Limb (tissue), 2 donors: ENCODE data around the gene SEPTIN5.

Source experiments
- DNase-seq, 2 donors: peaks; one replicate each; pipeline ENCODE4 v3.0.0-alpha.2; 2016; ENCODE audit errors: extremely low spot score in 2 of 2

Gene SEPTIN5

DNA sequence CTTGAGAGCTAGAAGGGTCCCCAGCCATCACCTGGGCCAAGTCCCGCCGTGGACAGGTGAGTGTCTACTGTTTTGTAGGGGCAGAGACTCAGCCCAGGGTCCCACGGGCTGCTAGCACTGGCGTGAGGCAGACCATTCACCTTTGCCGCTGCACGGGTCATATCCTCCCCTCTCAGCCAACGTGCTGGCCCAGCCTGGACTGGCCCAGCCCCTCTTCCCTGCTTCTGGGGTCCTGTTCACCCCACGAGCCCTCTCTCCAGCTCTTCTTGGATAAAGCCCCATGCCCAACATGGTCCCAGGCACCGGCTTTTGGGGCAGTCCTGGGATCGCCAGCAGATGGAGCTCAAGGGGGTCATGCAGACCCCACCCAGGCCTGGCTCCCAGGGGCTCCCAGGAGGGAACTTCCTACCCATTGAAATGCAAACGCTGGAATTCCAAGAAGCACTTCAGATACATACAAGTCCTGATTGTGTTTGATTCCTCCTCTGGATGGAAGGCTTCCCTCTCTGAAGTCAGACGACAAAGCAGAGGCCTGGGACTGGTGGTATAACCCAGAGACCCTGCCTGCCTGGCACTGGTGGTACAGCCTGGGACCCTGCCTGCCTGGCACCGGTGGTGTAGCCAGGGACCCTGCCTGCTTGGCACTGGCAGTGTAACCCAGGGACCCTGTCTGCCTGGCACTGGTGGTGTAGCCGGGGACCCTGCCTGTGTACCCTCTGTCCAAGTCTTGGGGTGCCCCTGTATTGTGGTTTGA lies 8.9 kb upstream of the SEPTIN5 start:
- no peak for DNase-seq

DNA sequence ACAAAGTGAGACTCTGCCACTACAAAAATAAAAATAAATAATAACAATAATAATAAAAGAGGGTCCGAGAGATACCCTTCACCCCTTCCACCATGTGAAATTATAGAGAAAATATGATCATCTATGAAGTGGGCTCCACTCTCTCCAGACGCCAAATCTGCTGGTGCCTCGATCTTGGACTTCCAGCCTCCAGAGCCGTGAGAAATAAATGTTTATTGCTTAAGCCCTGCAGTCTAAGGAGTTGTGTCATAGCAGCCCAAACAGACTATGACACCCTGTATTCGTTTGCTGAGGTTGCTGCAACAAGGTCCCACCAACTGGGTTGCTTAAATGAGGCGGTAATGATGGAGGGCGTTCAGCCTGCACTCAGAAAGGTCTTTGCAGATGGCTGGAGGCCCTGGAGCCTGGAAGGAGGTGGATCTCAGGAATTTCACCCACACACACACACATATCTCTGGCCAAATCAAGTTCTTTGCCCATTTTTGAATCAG lies 7.6 kb upstream of the SEPTIN5 start:
- no peak for DNase-seq

DNA sequence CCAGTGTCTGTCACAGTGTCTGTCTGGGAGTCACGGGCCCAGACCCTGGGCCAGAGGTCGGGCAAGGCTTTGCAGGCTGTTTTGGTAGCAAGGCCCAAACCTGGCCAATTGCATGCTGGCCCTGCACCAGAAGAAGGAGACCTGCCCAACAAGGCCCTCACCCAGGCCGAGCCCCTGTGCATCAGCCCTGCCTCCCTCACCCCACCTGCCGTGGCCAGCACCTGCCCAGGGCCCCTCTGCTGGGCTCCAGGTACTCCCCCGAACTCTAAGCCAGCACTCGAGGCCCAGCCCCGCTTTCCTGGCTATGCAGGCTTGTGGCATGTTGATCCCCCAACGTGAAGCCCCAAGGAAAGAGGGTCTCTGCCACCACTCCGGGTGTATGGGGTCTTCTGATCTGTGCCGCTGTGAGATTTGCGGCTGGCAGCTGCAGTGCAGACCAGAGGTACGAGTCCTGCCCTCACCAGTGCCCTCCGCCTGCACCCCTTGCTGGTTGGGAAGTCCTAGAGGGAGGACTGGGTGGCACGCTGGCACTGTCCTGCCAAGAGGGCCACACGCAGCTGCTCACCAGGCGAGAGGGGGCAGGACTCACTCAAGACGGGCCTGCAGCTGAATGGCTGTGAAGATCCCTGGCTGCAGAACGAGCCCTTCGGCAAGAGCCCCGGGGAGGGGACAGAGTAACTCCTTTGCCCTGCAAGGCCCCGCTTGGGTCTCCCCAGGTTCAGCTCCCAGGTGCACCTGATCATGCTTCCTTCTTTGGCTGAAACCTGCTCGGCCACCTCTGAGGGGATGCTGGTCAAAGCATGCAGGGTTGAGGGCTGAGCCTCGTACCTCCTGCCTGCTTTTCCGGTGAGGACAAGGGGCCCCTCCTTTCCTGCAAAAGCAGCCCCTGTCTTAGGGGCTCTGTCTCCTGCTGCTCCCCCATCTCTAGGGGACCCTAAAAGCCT lies 6.7 kb upstream of the SEPTIN5 start:
- no peak for DNase-seq

DNA sequence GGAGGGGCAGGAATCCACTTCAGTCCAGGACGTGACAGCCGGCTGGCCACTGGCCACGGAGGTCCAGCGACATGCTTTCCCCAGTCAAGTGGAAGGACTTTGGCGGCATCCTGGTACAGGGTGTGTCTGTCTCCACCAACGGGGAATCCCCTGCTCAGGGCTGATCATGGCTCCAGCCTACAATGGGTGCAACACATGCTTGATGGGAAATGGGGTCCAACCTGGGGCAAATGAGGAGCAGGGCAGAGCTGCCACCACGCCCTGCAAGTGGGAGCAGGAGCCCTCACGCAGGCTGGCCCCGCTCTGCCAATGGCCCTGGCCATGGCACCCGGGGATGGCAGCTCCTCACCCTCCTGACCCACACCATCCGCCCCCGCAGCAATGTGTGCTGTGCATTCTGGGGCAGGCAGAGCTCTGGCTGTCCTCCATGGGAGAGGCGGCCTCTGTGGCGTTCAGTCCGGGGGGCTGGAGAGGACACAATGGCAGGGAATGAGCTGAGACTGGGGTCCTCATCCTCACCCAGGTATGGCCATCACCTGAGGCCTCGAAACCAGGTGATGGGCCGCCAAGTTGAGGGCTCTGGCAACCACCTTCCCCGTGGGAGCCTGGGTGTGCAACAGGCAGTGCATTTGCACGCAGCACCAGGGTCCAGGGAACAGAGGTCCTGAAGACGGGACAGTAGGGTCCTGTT lies 5.8 kb upstream of the SEPTIN5 start:
- DNase-seq = no peak

DNA sequence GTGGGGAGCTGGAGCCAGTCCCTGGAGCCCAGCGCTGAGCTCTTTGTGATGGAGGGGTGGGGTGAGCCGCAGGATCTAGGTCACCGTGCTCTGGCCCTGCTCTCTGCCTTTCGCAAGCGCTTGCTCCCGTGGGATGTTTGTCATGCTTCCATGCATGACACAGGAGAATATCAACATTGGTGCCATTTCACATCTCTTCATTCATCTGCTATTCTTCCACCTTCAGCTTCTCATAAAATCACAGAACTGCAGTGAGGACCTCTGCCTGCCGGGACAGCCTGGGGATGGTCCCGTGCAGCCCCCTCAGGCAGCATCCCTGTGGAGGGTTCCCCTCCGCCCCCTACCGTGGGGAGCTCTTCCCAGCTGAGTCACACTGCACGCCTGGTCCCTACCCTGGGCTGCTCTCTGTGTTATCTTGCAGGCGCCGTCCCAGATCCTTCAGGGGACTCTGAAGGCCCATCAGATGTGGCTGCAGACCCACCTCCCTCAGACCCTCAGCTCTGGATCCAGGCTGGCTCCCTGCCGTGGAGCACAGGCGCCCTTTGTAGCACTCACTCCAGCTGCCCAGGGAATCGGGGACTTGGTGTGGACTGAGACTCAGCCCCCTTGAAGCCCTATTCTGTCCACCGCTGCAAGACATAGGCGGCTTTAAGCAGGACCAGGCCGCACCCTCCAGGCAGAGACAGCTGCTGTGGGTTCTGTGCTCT lies 5.1 kb upstream of the SEPTIN5 start:
- DNase-seq = no peak

DNA sequence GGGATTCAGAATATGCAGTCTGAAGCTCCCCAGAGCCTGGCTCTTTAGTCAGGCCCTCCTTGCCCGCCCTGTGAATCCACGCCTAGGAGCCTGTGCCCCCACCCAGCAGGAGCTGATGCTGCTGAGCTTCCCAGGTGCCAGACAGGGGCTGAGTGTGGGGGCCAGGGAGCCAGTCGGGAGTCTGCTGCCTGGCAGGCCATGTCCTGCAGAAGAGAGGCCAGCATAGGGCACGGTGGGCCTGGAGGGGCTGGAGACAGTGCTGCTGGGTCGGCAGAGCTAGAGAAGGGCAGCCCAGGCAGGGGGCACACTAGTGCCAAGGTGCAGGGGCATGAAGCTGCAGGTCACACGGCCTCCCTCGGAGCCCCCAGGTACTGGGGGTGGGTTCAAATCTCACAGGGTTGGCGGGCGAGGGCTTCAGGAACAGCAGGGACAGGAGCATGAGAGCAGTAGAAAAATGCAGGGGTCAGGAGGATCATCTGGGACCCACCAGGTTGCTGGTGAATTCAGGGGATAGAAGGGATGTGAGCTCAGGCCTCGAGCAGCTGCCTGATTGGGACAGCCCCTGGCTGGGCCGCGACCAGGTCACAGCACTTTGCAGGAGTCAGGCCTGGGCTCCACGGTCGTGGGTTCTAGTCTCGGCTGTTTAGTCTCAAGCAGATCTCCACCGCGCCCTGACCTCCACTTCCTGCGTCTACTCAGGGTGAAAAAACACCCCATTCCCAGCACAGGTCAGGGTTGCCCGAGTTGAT lies 4.1 kb upstream of the SEPTIN5 start:
- no peak for DNase-seq

DNA sequence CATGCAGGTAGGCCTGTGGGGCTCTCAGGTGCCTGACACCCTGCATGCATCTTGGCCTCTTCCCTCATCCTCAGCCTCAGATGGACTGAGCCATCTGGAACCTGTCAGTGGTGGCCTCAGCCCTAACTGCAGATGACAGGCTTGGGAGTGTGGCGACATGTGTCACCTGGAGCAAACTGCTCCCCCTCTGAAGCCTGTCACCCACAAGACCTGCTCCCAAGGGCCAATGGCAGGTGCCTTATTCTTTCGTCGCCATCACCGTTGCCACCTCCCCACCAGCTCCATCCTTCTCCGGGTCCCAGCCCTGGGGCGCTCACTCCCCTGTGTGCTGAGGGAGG lies 3.6 kb upstream of the SEPTIN5 start:
- no peak for DNase-seq

DNA sequence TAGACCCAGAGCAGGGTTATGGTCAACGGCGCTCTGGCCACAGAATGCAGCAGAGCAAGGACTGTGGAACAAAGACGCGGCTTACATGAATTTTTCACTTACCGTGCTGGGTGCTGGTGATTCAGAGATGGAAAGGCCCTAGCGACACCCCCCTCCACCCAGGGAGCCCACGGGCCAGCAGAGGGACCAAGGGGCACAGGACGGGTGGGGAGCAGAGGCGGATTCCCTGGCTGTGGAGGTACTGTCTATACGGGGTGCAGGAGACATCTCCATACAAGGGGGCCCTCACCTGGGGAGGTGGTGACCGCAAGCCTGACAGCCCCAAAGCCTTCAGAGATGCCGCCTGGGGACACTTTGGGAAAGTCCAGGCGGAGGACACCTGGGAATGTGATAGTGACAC lies 1.1 kb upstream of the SEPTIN5 start:
- DNase-seq = no peak

DNA sequence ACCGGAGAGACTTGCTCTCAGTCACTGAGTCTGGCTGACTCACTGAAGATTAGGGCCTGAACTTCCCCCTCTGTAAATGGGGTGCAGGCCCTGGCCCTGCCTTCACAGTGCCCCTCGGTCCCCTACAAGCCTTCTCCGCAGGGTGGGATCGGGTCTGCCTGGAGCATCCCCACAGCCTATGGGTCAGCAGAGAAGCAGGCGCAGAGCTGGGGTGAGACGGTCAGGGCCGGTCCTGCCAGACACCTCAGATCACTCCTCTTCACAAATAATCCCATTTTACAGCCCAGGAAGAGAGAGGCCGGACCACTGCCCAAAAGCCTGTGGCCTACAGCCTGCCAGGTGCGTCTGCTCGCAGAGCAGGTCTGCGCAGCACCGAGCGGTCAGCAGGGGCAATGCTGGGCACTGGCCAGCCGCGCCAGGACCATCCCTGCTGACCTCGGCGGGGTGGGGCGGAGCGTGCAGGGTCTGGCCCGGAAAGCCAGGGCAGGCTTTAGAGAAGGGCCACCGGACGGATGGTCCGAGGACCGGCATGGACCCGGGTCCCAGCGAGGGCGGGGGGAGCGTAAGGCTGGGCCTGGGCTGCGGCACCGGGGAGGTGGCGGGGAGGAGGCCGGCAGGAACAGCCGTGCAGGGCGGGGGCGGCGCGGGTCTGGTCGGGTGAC lies 522 bp upstream of the SEPTIN5 start:
- no peak for DNase-seq

DNA sequence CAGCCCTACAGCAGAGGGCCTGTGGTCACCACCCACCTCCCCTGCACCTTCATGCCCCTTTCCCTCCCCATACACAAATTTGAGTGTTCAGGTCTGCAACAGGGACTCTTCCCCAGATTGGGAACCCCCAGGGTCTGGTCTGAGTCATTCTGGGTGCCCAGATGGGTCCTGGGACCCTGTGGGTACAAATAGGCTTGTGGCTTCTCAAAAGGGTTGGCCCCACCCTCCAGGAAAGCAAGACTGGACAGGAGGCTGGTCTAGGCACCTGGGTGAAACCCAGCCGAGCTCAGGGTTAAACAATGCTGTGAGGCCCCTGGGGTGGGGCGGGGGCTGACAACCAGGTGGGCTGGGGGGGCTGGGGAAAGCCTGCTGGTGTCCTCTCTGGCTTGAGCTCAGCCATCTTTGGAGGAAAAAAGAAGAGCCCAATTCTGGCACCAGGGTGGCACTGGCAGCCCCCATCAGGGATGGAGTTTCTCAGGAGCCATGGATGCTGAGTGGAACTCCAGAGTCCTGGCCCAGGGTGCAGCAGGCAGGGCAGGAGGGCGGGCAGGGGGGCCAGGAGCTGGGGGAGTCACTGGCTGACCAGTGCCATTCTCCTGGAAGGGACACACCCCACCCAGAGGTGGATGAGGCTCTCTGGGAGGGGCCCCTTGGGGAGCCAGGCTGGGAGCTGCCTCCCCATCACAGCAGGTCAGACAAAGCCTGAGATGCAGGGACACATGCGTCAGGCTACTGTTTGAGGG lies 1.1 kb downstream of the SEPTIN5 start:
- no peak for DNase-seq

DNA sequence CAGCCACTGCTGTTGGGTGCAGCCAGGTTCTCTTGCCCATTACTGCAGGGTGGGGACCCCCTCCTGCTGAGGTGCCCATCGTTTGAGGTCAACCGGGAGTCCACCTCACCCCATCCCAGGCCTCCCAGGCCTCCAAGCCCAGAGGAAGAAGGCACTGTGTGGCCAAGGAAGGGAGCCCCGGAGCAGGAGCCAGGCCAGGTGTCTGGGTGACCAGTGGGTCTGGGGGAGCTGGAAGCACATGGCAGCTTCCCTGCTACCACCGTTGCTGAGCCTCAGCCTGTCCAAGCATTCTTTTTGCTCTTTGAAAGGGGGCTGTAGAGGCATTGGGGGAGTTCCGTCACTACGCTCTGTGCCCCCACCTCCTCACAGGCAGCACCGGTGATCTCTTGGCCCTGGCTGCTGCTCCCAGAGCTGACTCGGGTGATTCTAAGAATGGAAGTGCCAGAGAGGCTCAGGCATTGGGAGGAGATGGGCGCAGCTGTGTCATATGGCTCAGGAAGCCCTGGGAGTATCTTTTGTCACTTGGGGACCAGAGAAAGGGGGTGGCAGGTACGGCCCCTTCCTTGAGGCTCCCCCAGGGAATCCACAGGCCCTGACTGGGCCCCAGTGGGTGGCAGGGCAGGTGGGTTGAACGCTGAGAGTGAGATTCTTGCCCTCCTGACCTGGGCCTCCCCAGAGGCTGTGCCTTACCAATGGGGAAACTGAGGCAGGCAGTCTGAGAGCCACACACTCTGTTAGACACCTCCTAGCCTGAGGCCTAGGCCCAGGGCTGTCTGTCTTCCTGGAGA lies 1.9 kb downstream of the SEPTIN5 start:
- no peak for DNase-seq

DNA sequence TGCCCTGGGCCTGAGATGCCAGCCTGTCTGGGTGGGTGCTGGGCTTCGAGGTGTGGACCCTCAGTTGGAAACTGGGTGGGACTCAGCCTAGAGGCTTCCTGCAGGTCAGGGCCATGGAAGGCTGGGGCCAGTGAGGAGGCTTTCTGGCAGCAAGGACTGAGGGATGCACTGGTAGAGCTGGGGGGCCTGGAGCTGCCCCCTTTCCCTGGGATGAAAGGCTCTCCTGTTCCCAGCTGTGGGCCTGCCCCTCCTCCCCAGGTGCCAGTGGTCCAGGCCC lies 2.5 kb downstream of the SEPTIN5 start:
- no peak for DNase-seq

DNA sequence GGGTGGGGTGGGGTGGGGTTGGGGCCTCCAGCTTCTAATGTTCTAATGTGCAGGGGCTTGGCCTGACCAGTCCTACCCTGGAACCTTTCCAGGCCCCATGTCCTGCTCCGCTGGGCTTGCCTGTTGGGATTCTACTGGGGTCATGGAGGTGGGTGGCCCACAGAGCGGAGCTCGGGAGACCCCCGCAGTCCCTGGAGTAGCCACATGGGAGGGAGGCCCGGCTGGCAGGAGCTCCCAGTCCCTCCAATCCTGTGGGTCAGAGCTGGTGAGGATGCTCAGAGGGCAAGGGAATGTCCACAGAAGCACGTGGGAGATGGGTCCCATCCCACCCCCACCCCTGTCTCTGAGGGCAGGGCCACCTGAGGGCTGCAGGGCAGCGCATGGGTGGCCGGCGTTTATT lies 2.9 kb downstream of the SEPTIN5 start:
- no peak for DNase-seq

DNA sequence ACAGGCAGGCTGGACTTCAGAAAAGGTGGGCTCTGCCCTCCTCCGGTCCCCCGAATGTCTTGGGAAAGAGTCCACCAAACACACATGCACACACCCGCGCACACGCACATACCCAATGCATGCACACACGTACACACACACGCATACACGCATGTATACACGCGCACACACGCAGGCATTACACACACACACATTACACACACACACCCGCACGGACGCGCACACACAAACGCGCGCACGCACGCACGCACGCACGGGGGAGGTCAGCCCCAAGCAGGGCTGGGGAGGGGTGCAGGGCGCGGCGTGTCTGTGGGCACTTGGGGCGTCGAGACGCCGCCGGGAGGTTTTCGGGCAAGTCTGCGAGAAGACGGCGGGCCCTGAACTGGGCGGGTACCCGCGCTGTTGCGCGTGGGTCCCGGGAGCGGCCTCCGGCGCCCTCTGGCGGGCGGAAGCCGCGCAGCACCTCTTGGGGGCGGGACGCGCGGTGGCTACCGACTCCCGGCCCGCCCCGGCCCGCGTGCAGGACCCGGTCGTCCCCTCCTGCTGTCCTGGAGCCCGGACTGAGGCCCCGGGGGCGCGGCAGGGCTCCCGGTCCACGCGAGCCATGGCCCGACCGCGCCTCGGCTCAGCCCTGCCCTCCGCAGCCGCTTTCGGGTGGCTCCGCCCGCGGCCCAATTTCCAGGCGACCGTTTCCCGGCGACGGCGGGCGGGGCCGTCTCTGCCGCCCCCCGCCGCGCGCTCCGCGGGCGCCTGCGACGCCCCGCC lies 3.6 kb downstream of the SEPTIN5 start:
- DNase-seq = peak; percentile 81 to 90

DNA sequence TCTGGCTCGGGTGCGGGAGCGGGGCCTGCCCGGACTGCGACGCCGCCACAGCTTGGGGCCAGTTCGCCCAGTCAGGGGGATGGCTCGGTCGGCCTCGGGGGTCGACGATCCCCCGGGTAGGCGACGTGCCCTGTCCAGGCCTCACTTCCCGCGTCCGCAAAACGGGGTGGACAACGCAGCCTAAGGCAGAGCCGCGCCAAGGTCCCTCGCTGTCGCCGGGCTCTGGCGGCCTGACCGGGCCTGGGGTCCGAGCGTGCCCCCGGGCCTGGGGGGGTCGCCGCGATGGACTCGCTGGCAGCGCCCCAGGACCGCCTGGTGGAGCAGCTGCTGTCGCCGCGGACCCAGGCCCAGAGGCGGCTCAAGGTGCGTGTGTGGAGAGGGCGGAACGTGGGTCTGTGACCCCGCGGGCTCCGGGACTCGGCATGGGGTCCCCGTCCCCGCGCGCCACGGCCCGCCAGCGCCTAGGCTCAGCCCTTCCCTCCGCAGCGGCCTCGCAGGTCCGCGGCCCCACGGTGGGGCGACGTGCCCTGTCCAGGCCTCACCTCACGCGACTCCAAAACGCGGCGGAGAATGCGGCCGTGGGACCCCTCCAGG lies 4.2 kb downstream of the SEPTIN5 start:
- no peak for DNase-seq

DNA sequence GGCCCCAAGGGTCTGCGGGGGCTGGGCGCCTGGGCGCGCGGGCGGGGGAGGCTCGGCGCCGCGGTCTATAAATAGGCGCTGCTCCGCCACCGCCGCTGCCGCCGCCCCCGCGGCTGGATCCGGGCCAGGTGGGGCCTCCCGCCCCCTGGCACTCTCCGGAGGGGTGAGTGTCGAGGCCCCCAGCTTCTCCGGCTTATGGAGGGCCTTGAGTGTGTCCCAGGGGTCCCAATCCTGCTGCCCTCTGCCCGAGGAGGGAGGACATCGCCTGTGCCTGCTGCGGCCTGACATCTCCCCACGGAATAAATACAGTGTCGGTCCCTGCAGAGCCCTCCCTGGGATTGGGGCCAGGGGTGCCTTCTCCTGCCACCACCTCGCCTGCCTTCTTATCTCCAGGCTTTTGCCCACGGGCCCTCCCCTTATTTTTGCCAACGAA lies 4.8 kb downstream of the SEPTIN5 start:
- peak in 1 of 2 donors; percentile 76 for DNase-seq

DNA sequence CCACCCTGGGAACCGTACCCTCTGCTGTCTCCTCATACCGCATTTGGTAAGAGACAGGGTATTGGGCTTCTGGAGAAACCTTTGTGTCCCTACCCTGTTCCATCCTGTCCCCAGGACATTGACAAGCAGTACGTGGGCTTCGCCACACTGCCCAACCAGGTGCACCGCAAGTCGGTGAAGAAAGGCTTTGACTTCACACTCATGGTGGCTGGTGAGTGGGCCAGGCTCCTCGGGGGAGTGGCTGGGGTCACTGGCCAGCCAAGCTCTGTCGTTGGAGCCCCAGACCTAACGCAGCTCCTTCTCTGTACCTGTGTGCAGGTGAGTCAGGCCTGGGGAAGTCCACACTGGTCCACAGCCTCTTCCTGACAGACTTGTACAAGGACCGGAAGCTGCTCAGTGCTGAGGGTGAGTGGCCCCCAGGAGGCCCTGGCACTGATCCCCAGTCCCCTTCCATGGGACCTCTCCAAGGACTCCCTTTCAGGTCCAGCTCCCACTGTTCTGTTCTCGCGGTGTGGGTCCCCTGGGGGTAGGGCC lies 5.3 kb downstream of the SEPTIN5 start:
- no peak for DNase-seq
